ENCODE data around the gene ZIC1. TPM values are rescaled to one million over a fixed set of nuclear protein-coding genes. Genes with fewer than 3 reads are reported as not detected.

ZIC1 gene
- total and polyA plus RNA-seq, 9 of the 15 experiments (the other 6 are each of a cell fraction or from before 2014, with no cell fraction given) = 0.21 to 0.42 TPM; not detected in 7

DNA sequence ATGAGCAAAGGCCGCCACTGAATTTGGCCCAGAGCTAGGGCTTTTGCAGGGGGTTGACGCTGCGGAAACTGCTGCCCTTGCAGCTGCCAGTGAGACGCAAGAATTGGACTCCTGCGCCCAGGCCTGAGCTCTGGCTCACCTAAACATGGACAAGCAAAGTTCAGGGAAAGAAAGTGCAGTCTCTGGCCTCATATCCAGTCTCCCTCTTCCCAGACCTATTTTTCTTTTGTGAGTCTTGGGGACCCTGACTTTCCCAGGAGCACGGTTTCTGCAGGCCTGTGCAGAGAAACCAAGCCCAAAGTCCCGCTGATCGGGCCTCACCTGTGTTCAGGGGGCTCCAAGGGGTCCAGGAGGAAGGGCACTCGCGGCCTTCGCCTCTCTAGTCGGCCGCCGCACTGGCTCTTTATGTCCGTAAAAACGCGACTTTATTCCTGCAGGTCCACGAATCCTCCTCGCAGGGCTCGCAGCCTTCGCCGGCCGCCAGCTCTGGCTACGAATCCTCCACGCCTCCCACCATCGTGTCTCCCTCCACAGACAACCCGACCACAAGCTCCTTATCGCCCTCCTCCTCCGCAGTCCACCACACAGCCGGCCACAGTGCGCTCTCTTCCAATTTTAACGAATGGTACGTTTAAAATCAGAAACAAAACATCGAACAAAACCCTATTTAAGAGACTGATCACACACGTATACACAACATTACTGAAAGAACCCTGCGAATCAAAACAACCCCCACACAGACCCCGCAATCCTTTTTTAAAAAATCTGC, 3.9 kb downstream of the ZIC1 start:
- no TSS peak for BruUV-seq (replicated peaks)

More for the DNA sequence above, 3.9 kb downstream of the ZIC1 start:
- Histone ChIP-seq H3K9me3 (replicated peaks; ENCODE audit: control insufficient read depth, insufficient read depth, low read depth, low read length) (no peaks in the 10 kb centered on the region), H3K27ac (ENCODE audit: extremely low read depth, low read depth, low read length) (no peak overlapping the region), H3K27me3 (ENCODE audit: control insufficient read depth in 2 of 2, insufficient read depth in 2 of 2, low read length in 2 of 2) (peaks cover 3 to 22% of the 10 kb centered on the region in 2 experiments; a peak in 3 of 5 replicates), H3K4me1 (replicated peaks in 1 of 2; ENCODE audit: control insufficient read depth in 2 of 2, insufficient read depth in 2 of 2, low read length in 2 of 2) (peaks cover 0 to 4% of the 10 kb centered on the region in 2 experiments; a peak in 1 of 5 replicates), H2AFZ (ENCODE audit: low read depth, low read length) (no peak overlapping the region), H3K36me3 (ENCODE audit: control insufficient read depth, insufficient read depth, low read length) (no peaks in the 10 kb centered on the region), H4K20me1 (replicated peaks; ENCODE audit: control insufficient read depth, insufficient read depth, low read length) (no peaks in the 10 kb centered on the region), H3K79me2 (ENCODE audit: control insufficient read depth, insufficient read depth, low read length) (no peaks in the 10 kb centered on the region), H3K4me3 (no peak overlapping the region), H3K9ac (ENCODE audit: insufficient read depth in 1 of 2, low read depth in 2 of 2, low read length in 2 of 2) (no peak overlapping the region), H3K9me1 (ENCODE audit: control insufficient read depth, insufficient read depth, low read length) (no peaks in the 10 kb centered on the region), H3K4me2 (ENCODE audit: insufficient read depth, low read length) (no peak overlapping the region)
- ATAC-seq = no peak
- ChIA-PET POLR2A (no interaction called here), CTCF (ENCODE audit: low intra/inter-chr PET ratio) (no interaction called here)
- no peak for DNase-seq (ENCODE audit: extremely low read depth in 1 of 4, low spot score in 3 of 4)
- TF ChIP-seq FOXK1 (CRISPR knock-in tag; IDR thresholded peaks at IDR 0.05; ENCODE audit: borderline replicate concordance) = no peak
- TF ChIP-seq, protein P1, sequence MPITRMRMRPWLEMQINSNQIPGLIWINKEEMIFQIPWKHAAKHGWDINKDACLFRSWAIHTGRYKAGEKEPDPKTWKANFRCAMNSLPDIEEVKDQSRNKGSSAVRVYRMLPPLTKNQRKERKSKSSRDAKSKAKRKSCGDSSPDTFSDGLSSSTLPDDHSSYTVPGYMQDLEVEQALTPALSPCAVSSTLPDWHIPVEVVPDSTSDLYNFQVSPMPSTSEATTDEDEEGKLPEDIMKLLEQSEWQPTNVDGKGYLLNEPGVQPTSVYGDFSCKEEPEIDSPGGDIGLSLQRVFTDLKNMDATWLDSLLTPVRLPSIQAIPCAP (CRISPR knock-in tag; IDR thresholded peaks at IDR 0.05; ENCODE audit: borderline replicate concordance) = no peak
- no peak for TF ChIP-seq POLR2AphosphoS2 (IDR thresholded peaks at IDR 0.05; ENCODE audit: low read length)
- in situ Hi-C loops (cut with MboI) = no loop called here
- FAIRE-seq = no peak
- 16% methylated on average over 35 of the region's 37 CpGs for WGBS (ENCODE audit: insufficient coverage, low coverage, missing lambda C conversion rate)
- intact Hi-C loops (cut with micrococcal nuclease) = no loop called here
